ENCODE results near the gene C16orf74.

The C16orf74 gene

DNA sequence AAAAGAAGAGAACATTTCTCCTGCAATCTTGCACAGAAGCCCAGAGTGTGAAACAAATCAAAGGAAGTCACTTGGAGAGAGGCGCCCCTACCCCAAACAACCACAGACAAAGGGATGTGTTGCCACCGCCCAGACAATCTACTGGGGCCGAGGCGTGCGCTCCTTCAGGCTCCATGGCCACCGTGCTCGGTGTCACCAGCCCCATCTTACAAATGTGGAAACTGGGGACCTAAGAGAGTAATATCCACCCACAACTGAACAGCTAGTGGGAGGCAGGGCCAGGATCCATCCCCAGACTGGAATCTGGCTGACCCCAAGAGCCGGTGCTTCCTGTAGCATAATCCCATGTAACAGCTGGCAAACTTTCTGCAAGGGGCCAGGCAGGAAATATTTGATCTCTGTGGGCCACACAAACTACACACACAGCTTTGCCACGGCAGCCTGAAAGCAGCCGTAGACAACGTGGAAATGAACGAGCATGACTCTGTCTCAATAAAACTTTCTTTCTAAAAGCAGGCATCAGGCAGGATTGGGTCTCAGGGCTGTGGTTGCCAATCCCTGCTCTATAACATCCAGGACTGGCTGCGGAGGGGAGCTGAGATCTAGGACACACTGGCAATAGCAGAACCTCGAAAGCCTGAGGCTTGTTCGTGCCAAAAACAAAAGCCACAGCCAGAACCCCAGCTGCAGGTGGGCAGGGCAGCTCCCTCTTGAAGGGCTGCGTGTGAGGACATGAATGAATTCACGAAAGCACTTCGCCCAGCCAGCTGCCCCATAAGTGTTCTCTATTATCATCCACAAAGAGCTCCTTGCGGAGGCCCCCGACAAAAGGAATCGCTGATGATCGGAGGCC, 35.5 kb downstream of the C16orf74 start:
- no peak for DNase-seq (ENCODE audit: low read depth)
- TF ChIP-seq, protein P1, sequence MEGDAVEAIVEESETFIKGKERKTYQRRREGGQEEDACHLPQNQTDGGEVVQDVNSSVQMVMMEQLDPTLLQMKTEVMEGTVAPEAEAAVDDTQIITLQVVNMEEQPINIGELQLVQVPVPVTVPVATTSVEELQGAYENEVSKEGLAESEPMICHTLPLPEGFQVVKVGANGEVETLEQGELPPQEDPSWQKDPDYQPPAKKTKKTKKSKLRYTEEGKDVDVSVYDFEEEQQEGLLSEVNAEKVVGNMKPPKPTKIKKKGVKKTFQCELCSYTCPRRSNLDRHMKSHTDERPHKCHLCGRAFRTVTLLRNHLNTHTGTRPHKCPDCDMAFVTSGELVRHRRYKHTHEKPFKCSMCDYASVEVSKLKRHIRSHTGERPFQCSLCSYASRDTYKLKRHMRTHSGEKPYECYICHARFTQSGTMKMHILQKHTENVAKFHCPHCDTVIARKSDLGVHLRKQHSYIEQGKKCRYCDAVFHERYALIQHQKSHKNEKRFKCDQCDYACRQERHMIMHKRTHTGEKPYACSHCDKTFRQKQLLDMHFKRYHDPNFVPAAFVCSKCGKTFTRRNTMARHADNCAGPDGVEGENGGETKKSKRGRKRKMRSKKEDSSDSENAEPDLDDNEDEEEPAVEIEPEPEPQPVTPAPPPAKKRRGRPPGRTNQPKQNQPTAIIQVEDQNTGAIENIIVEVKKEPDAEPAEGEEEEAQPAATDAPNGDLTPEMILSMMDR (IDR thresholded peaks at IDR 0.05; ENCODE audit: low read depth, low read length): no peak
- TF ChIP-seq, protein P2, sequence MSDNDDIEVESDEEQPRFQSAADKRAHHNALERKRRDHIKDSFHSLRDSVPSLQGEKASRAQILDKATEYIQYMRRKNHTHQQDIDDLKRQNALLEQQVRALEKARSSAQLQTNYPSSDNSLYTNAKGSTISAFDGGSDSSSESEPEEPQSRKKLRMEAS (IDR thresholded peaks at IDR 0.05; ENCODE audit: low read depth, low read length): no peak
- TF ChIP-seq MYC (IDR thresholded peaks at IDR 0.05; ENCODE audit: low read depth, low read length) (no peak), POLR2A (IDR thresholded peaks at IDR 0.05; ENCODE audit: extremely low read depth, insufficient read length) (no peak)
- H3K4me3 ChIP-seq (ENCODE audit: low read depth, low read length): no peak overlapping the region

DNA sequence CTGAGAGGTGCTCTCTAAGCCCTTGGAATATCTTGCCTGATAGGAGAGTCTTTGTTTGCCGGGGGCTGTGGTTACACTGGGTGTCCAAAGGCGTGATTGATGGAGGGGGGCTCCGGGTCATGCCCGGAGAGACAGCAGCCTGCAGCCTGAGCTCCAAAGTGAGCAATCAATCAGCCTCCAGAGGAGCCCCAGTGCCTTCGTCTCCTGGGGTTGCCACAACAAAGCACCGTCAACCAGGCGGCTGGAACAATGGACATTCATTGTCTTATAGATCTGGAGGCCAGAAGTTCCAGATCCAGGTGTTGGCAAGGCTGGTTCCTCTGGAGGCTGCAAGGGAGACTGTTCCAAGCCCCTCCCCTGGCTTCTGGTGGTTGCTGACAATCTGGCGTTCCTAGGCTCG, 38.1 kb downstream of the C16orf74 start:
- DNase-seq (ENCODE audit: low read depth): no peak
- no peak for TF ChIP-seq POLR2A (IDR thresholded peaks at IDR 0.05; ENCODE audit: extremely low read depth, insufficient read length)

DNA sequence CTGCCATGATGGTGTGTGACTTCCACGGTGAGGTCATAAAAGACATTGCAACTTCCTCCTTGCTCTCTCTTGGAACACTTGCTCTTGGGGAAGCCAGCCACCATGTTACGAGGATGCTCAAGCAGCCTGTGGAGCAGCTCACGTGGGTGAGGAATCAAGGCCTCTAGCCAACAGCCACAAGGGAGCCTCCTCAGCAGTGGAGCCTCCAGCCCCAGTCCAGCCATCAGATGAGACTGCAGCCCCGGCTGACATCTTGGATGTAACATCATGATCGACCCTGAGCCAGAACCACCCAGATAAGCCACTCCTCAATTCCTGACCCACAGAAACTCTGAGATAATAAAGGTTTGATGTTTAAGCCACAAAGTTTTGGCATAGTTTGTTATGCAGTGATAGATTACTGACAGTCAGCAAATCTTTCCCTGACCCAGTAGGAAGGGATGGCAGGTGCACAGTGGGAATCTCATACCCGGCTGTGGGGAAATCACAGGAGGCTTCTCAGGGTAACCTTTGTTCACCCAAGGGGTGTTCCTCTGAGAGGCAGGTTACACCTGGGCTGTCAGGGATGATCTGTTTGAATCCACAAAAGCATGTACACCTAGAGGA, 38.8 kb downstream of the C16orf74 start:
- DNase-seq (ENCODE audit: low read depth): no peak
- no peak for TF ChIP-seq MYC (IDR thresholded peaks at IDR 0.05; ENCODE audit: low read depth, low read length)
- no peak for TF ChIP-seq POLR2A (IDR thresholded peaks at IDR 0.05; ENCODE audit: extremely low read depth, insufficient read length)
- TF ChIP-seq, protein P2 (IDR thresholded peaks at IDR 0.05; ENCODE audit: low read depth, low read length): no peak
- TF ChIP-seq, protein P1 (IDR thresholded peaks at IDR 0.05; ENCODE audit: low read depth, low read length): no peak
- H3K4me3 ChIP-seq (ENCODE audit: low read depth, low read length): no peak overlapping the region

More for the DNA sequence above, 38.1 kb downstream of the C16orf74 start:
- no peak overlapping the region for H3K4me3 ChIP-seq (ENCODE audit: low read depth, low read length)

DNA sequence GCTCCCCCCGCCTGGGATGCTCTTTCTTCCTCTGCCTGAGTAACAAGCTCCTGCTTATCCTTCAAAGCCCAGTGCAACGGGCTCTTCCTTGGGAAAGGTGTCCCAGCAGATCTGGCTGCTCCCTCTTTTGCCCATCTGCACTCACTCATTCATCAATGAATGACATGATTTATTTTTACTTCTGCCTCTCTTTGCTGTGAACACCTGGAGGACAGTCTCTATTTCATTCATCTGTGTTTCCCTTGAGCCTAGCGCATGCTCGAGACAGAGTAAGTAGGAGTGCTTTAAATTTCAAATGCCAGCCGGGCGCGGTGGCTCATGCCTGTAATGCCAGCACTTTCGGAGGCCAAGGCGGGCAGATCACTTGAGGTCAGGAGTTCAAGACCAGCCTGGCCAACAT, 40.2 kb downstream of the C16orf74 start:
- no peak for TF ChIP-seq MYC (IDR thresholded peaks at IDR 0.05; ENCODE audit: low read depth, low read length)
- TF ChIP-seq, protein P1 (IDR thresholded peaks at IDR 0.05; ENCODE audit: low read depth, low read length): no peak
- TF ChIP-seq POLR2A (IDR thresholded peaks at IDR 0.05; ENCODE audit: extremely low read depth, insufficient read length): no peak
- TF ChIP-seq, protein P2 (IDR thresholded peaks at IDR 0.05; ENCODE audit: low read depth, low read length): no peak
- H3K4me3 ChIP-seq (ENCODE audit: low read depth, low read length): no peak overlapping the region
- DNase-seq (ENCODE audit: low read depth): no peak

DNA sequence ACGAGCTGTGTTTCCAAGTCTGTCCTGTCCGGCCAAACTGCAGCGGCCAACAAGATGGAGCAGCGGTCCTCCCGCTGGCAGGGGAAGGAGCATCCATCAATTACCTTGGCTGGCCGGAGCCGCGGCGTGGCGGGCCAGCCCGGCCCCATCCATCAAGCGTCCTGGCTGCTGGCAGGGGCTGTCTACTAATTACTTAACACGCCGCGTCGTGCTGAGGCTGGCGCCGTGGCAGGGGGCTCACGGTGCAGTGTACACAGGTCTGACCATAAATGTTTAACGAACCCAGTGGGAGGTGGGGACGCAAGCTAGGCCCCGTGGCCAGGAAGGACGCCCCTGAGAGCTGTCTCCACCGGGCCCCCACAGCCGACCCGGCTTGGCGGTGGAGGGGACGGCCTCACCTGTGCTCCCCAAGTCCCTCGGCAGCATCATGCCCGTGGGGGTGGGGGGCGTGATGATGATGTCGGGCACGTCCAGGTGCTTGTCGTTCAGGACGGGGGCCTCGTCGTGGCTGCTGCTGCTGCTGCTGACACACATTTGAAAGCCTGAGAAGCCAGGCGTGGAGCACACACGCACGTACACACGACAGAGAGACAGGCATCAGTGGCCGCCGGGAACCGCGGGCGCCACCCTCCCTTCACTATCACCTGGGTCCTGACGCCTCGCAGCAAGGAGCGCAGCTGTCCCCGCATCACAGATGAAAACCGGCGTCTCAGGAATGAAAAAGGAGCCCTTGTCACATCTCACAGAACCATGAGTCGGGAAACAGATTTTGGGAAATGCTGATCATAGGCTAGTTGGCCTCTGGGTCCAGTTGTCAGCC, 40.9 kb downstream of the C16orf74 start:
- TF ChIP-seq POLR2A (IDR thresholded peaks at IDR 0.05; ENCODE audit: extremely low read depth, insufficient read length): no peak
- TF ChIP-seq, protein P1 (IDR thresholded peaks at IDR 0.05; ENCODE audit: low read depth, low read length): no peak
- TF ChIP-seq MYC (IDR thresholded peaks at IDR 0.05; ENCODE audit: low read depth, low read length): no peak
- TF ChIP-seq, protein P2 (IDR thresholded peaks at IDR 0.05; ENCODE audit: low read depth, low read length): no peak

More for the DNA sequence above, 40.9 kb downstream of the C16orf74 start:
- DNase-seq (ENCODE audit: low read depth): no peak
- H3K4me3 ChIP-seq (ENCODE audit: low read depth, low read length): no peak overlapping the region

All from NB4 (cell line).